HAP-1 (cell line): ENCODE measurements around the gene IQGAP3.

Experiments used
- DNase-seq, 2 experiments: peaks; one replicate each; pipeline ENCODE4 v3.0.0-alpha.2; 2016 to 2020; ENCODE audit warnings: low spot score in 2 of 2
- H3K27me3 ChIP-seq: fragments of 250-450 bp; sonication (Bioruptor Pico); 2 replicates; pipeline ENCODE4 v1.5.1; 2020; ENCODE audit warnings: low read depth, mild to moderate bottlenecking, moderate library complexity
- H3K36me3 ChIP-seq: fragments of 250-450 bp; sonication (Bioruptor Pico); replicated peaks from 2 replicates; pipeline ENCODE4 v1.5.1; 2020; ENCODE audit warnings: mild to moderate bottlenecking
- H3K4me1 ChIP-seq: fragments of 250-450 bp; sonication (Bioruptor Pico); 2 replicates; pipeline ENCODE4 v1.5.1; 2020; ENCODE audit warnings: mild to moderate bottlenecking
- H3K4me3 ChIP-seq: fragments of 250-450 bp; sonication (Bioruptor Pico); 2 replicates; pipeline ENCODE4 v1.5.1; 2020; ENCODE audit warnings: mild to moderate bottlenecking, moderate library complexity
- H3K9me3 ChIP-seq: fragments of 250-450 bp; sonication (Bioruptor Pico); 2 replicates; pipeline ENCODE4 v1.5.1; 2020; ENCODE audit warnings: mild to moderate bottlenecking, moderate library complexity
- in situ Hi-C: fragments of 300-500 bp; cut with MboI; formaldehyde crosslinking; loops from 3 replicates; pipeline ENCODE4 v1.14.3; 2020; ENCODE audit warnings: low sequenced_read_pairs, inconsistent platforms, mixed read lengths

IQGAP3 gene

DNA sequence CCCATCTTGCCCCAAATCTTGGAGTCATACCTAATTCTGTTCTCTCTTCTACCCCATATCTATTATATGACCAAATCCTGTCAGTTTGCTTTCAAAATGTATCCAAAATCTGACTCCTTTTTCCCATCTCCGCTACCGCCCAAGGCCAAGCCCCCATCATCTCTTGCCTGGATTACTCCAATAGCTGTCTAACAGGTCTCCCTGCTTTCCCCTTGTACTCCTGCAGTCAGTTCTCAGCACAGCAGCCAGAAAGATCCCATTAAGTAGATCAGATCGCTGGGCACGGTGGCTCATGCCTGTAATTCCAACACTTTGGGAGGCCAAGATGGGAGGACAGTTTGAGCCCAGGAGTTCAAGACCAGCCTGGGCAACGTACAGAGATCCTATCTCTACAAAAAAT lies 19.8 kb downstream of the IQGAP3 start:
- H3K9me3 ChIP-seq = no peaks in the 10 kb centered on the region
- DNase-seq = no peak
- peaks cover 62% of the 10 kb centered on the region for H3K36me3 ChIP-seq
- no peaks in the 10 kb centered on the region for H3K27me3 ChIP-seq
- in situ Hi-C loops = no loop called here
- no peaks in the 10 kb centered on the region for H3K4me1 ChIP-seq
- H3K4me3 ChIP-seq = no peak overlapping the region

DNA sequence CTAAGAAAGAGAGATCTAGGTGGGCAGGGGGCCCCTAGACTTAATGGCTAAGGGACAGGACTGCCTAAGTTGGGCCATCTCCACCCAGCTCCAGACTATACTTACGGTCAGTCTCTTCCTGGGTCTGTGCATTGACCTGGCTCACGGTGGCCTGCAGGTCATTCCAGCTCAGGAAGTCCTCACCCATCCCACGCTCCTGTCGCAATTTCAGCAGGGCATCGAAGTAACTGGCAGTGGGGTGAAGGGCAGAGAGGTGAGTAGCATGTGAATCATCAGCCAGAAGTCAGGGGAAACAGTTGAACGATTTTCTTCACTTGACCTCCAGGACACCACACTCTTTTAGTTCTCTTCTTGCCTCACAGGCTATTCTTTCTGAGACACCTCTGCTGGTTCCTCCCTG lies 20.5 kb downstream of the IQGAP3 start:
- H3K27me3 ChIP-seq = no peaks in the 10 kb centered on the region
- DNase-seq = no peak
- H3K4me3 ChIP-seq = no peak overlapping the region
- peaks cover 68% of the 10 kb centered on the region for H3K36me3 ChIP-seq
- H3K4me1 ChIP-seq = no peaks in the 10 kb centered on the region
- H3K9me3 ChIP-seq = no peaks in the 10 kb centered on the region
- in situ Hi-C loops = no loop called here

DNA sequence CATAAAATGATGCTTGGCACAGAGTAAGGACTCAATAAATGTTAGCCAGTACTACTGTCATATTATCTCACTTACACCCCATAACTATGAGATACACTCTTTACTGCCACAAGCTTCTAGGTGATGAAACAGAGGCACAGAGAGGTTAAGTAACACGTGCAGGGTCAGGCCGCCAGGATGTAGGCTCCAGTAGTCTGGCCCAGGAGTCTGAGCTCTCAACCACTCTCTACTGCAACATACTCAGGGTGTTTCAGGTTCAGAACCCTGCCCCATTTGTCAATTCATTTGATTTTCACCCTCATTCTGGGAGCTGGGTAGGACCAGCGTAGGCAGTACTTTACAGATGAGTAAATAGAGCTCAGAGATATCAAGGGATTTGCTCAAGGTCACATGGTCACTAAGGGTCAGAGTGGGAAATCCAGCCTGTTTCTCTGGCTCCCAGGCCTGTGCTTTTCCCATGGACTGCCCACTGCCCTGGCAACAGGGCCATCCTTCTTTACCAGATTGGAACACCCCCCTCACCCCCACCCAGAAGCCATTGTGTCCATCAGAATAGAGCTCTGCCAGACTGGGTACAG lies 21.2 kb downstream of the IQGAP3 start:
- peaks cover 70% of the 10 kb centered on the region for H3K36me3 ChIP-seq
- no peak for DNase-seq
- H3K9me3 ChIP-seq = no peaks in the 10 kb centered on the region
- no peaks in the 10 kb centered on the region for H3K4me1 ChIP-seq
- no peaks in the 10 kb centered on the region for H3K27me3 ChIP-seq
- no peak overlapping the region for H3K4me3 ChIP-seq
- in situ Hi-C loops = no loop called here

GRCh38 chr1:156550346-156550745 lies 22.0 kb downstream of the IQGAP3 start:
- H3K4me1 ChIP-seq = no peaks in the 10 kb centered on the region
- H3K4me3 ChIP-seq = no peak overlapping the region
- no peak for DNase-seq
- no peaks in the 10 kb centered on the region for H3K27me3 ChIP-seq
- H3K36me3 ChIP-seq = peaks cover 64% of the 10 kb centered on the region
- no peaks in the 10 kb centered on the region for H3K9me3 ChIP-seq
- in situ Hi-C loops = no loop called here

GRCh38 chr1:156549831-156550230 lies 22.5 kb downstream of the IQGAP3 start:
- no peaks in the 10 kb centered on the region for H3K9me3 ChIP-seq
- no peaks in the 10 kb centered on the region for H3K27me3 ChIP-seq
- in situ Hi-C loops = no loop called here
- no peaks in the 10 kb centered on the region for H3K4me1 ChIP-seq
- DNase-seq = no peak
- H3K4me3 ChIP-seq = no peak overlapping the region
- H3K36me3 ChIP-seq = peaks cover 62% of the 10 kb centered on the region

DNA sequence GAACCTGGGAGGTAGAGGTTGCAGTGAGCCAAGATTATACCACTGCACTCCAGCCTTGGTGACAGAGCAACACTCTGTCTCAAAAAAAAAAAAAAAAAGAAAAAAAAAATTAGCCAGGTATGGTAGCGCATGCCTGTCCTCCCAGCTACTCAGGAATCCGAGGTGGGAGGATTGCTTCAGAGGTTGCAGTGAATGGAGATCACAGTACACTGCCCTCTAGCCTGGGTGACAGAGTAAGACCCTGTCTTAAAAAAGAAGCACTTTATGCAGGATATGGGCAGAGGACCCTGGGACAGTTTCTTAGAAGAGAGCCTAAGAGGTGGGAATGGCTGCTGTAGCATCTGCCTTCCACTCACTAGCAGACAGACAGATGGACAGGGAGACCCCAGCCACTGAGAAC lies 23.0 kb downstream of the IQGAP3 start:
- no peaks in the 10 kb centered on the region for H3K4me1 ChIP-seq
- in situ Hi-C loops = no loop called here
- H3K9me3 ChIP-seq = no peaks in the 10 kb centered on the region
- H3K36me3 ChIP-seq = peaks cover 58% of the 10 kb centered on the region
- H3K27me3 ChIP-seq = no peaks in the 10 kb centered on the region
- no peak for DNase-seq
- no peak overlapping the region for H3K4me3 ChIP-seq

- peaks cover 50% of the 10 kb centered on the region for H3K36me3 ChIP-seq
- no peak overlapping the region for H3K4me3 ChIP-seq
- H3K4me1 ChIP-seq = no peaks in the 10 kb centered on the region
- H3K27me3 ChIP-seq = no peaks in the 10 kb centered on the region
- no peaks in the 10 kb centered on the region for H3K9me3 ChIP-seq
- in situ Hi-C loops = no loop called here
- DNase-seq = no peak
Observed at GRCh38 chr1:156547982-156548381, 24.4 kb downstream of the IQGAP3 start.

DNA sequence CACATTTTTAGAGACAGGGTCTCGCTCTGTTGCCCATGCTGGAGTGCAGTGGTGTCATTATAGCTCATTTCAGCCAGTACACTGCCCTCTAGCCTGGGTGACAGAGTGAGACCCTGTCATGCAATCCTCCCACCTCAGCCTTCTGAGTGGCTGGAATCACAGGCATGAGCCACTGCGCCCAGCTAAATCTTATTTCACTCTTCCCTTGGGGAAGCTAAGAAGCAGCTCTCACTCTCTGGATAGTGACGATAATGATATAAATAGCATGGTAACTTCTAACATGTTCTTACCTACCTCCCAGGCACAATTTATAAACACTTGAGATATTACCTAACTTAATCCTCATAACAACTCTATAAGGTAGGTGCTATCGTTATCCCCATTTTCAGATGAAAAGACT lies 24.9 kb downstream of the IQGAP3 start:
- no peak for DNase-seq
- Histone ChIP-seq H3K27me3 (no peaks in the 10 kb centered on the region), H3K9me3 (no peaks in the 10 kb centered on the region), H3K36me3 (peaks cover 49% of the 10 kb centered on the region), H3K4me1 (no peaks in the 10 kb centered on the region), H3K4me3 (no peak overlapping the region)
- in situ Hi-C loops = no loop called here

DNA sequence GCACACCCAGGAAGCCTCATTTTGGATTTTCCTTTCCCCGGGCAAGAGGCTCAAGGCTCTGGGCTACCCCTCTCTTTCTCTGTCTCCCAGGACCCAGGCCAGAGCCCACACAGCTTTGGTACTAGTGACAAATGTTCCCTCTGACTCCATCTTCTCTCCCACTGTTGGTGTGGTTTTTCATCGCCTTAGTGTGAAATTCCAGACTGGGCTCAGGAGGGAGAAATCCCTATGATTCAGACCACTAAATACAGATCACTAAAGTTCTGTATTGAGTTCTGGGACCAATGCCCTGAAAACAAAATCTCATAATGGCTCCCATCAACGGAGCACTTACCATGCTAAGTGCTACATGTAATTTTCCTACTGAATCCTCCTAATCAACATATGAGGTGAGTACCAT lies 26.1 kb downstream of the IQGAP3 start:
- peaks cover 47% of the 10 kb centered on the region for H3K36me3 ChIP-seq
- in situ Hi-C loops = no loop called here
- DNase-seq = no peak

GRCh38 chr1:156544592-156545102 lies 27.7 kb downstream of the IQGAP3 start:
- no peaks in the 10 kb centered on the region for H3K9me3 ChIP-seq
- H3K4me1 ChIP-seq = no peaks in the 10 kb centered on the region
- peaks cover 52% of the 10 kb centered on the region for H3K36me3 ChIP-seq
- DNase-seq = no peak
- in situ Hi-C loops = no loop called here
- no peaks in the 10 kb centered on the region for H3K27me3 ChIP-seq
- H3K4me3 ChIP-seq = no peak overlapping the region

More for the DNA sequence above, 26.1 kb downstream of the IQGAP3 start:
- Histone ChIP-seq H3K4me1 (no peaks in the 10 kb centered on the region), H3K27me3 (no peaks in the 10 kb centered on the region), H3K9me3 (no peaks in the 10 kb centered on the region), H3K4me3 (no peak overlapping the region)

DNA sequence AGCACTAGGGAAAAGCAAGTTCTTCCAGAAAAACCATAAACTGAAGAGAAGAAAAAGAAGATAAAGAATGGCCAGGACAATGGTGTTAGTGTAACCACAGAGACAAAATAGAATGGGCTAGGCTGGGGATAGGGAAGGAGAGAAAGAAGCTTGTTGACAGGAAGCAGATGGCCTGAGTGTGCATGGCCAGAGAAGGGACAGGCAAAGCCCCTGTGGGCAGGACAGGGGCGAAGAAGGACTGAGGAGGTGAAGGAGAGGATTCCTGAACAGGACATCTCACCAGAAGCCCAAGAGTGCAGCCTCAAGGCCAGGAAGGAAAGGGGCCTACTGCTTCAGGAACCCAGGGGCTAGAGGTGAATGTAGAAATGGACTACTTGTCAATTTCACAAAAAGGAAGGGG lies 29.3 kb downstream of the IQGAP3 start:
- no peak for DNase-seq
- Histone ChIP-seq H3K4me3 (no peak overlapping the region), H3K27me3 (no peaks in the 10 kb centered on the region), H3K4me1 (no peaks in the 10 kb centered on the region), H3K9me3 (no peaks in the 10 kb centered on the region), H3K36me3 (peaks cover 61% of the 10 kb centered on the region)
- in situ Hi-C loops = no loop called here

DNA sequence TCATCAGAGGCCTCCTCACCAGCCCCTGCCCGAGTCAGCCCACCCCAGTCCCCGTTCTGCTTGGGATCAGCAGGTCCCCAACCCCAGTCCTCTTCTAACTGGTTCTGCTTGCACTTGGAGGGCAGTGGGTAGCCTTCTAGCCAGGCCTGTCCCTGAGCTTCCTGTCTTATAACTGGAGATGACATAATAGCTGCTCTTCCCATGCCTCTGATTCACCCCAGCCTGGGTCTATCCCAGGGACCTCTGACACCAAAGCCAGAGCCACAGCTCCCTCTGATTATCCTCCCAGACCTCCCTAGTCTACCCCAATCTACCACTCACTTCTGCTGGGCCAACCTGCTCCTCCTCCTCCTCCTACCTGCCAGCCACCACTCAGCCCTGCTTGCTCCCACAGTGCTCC lies 31.4 kb downstream of the IQGAP3 start:
- no peak for DNase-seq
- Histone ChIP-seq H3K36me3 (peaks cover 56% of the 10 kb centered on the region), H3K27me3 (no peaks in the 10 kb centered on the region), H3K4me3 (no peak overlapping the region), H3K9me3 (no peaks in the 10 kb centered on the region), H3K4me1 (no peaks in the 10 kb centered on the region)
- in situ Hi-C loops = no loop called here

DNA sequence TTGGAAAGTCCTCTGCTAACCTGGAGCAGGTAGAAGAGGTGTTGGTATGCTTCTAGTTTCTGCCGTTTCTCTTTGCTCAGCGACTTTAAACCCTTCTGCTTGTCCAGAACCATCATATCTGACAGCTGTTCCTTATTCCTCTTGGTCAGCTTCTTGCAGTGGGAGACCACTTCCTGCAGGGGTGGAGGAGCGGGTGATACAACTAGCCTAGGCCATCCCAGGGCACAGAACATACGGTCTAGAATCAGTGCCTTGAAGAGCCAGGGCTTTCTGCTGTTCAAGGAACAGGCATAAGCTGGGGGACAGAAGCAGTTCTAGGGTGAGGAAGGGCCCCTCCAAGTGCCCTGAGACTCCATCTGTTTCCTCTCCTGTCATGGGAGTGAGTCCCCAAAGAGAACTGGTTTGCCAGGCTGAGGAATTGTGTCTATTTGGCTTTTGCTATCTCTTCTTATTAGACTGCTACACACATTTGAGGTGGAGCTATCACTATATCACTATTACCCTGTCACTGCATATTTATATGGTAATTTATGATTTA lies 32.5 kb downstream of the IQGAP3 start:
- Histone ChIP-seq H3K9me3 (no peaks in the 10 kb centered on the region), H3K36me3 (peaks cover 67% of the 10 kb centered on the region), H3K4me1 (no peaks in the 10 kb centered on the region), H3K4me3 (no peak overlapping the region), H3K27me3 (no peaks in the 10 kb centered on the region)
- no peak for DNase-seq
- in situ Hi-C loops = no loop called here

DNA sequence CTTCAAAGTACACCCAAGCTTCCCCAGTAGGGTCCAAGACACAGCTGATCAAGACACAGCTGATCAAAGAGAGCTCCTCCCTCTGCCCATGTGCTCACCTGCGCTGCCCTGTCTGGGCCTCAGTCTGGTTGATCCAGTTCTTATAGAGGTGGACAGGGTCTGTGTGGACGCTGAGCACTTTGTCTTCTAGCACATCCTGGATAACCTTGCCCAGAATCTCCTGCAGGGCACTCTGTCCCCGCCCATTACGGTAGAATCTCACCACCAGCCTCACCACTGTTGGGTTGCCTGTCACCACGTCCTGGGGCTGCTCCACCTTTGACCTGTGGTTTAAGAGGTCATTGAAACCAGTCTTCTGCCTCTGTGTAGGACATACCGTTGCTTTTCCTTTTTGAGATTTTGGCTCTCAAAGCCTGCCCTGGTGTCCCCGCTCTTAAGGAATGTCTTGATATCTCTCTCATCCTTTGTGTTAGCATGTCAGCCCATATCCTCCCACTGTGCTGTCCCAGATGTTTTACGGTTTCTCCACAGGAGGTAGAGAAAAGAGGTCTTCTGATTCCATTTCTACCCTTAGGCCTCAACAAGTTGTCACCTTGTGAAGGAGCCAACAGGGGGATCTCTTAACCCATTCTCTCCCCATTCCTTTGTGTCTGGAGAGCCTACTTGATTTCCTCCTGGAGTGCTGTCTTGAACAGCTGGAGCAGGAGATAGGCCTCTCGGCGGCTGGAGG lies 33.5 kb downstream of the IQGAP3 start:
- H3K4me1 ChIP-seq = no peaks in the 10 kb centered on the region
- no peaks in the 10 kb centered on the region for H3K27me3 ChIP-seq
- DNase-seq = no peak
- H3K36me3 ChIP-seq = peaks cover 72% of the 10 kb centered on the region
- in situ Hi-C loops = no loop called here
- H3K9me3 ChIP-seq = no peaks in the 10 kb centered on the region
- H3K4me3 ChIP-seq = no peak overlapping the region
